ENCODE data around the gene COBL.

COBL gene

GRCh38 chr7:51316666-51317581, at the start of gene COBL:
TSS of gene COBL (minus strand) at chr7:51316809. CDS start at chr7:51316633, 176 bp downstream.
- peak; percentile 82 for DNase-seq

GRCh38 chr7:51366172-51366728, 49.6 kb upstream of the COBL start:
- no peak for DNase-seq

- DNase-seq: no peak
Observed at GRCh38 chr7:51357821-51358220, 41.2 kb upstream of the COBL start.

- no peak for DNase-seq
Observed at GRCh38 chr7:51356849-51357516, 40.4 kb upstream of the COBL start.

- DNase-seq: peak; percentile 20
Observed at GRCh38 chr7:51354897-51355296, 38.3 kb upstream of the COBL start.

GRCh38 chr7:51354434-51354833, 37.8 kb upstream of the COBL start:
- DNase-seq: no peak

- DNase-seq: no peak
Observed at GRCh38 chr7:51352174-51353100, 35.8 kb upstream of the COBL start.

GRCh38 chr7:51351661-51352060, 35.1 kb upstream of the COBL start:
- no peak for DNase-seq

- DNase-seq: no peak
Observed at GRCh38 chr7:51350546-51350896, 33.9 kb upstream of the COBL start.

- DNase-seq: no peak
Observed at GRCh38 chr7:51349820-51350545, 33.4 kb upstream of the COBL start.

- no peak for DNase-seq
Observed at GRCh38 chr7:51346126-51346525, 29.5 kb upstream of the COBL start.

- DNase-seq: no peak
Observed at GRCh38 chr7:51344406-51345138, 28.0 kb upstream of the COBL start.

GRCh38 chr7:51340936-51341335, 24.3 kb upstream of the COBL start:
- DNase-seq: no peak

- DNase-seq: no peak
Observed at GRCh38 chr7:51340029-51340838, 23.6 kb upstream of the COBL start.

GRCh38 chr7:51335057-51335456, 18.4 kb upstream of the COBL start:
- DNase-seq: no peak

- DNase-seq: no peak
Observed at GRCh38 chr7:51329696-51330263, 13.2 kb upstream of the COBL start.

GRCh38 chr7:51328351-51328801, 11.8 kb upstream of the COBL start:
- no peak for DNase-seq

- no peak for DNase-seq
Observed at GRCh38 chr7:51327287-51327717, 10.7 kb upstream of the COBL start.

- DNase-seq: no peak
Observed at GRCh38 chr7:51326656-51327286, 10.2 kb upstream of the COBL start.
